Measurements from ENCODE around the gene SMIM22.

SMIM22 gene

GRCh38 chr16:4752351-4753100, 42.6 kb upstream of the SMIM22 start:
- H3K9me3 ChIP-seq (ENCODE audit: low read depth, low read length), result no peaks in the 10 kb centered on the region
- TF ChIP-seq FOXP2 (optimal IDR thresholded peaks at IDR 0.05; ENCODE audit: control extremely low read depth, extremely low read length, insufficient read depth), result no peak
- no peak overlapping the region for H3K4me3 ChIP-seq
- H3K27ac ChIP-seq, result no peak overlapping the region
- H3K36me3 ChIP-seq (ENCODE audit: insufficient read depth, low read length), result peaks cover 32% of the 10 kb centered on the region
- no peak for DNase-seq (ENCODE audit: low read depth, low spot score)
- no peak overlapping the region for H3K9ac ChIP-seq (ENCODE audit: insufficient read length)

- H3K36me3 ChIP-seq (ENCODE audit: insufficient read depth, low read length), result peaks cover 32% of the 10 kb centered on the region
- no peak overlapping the region for H3K4me3 ChIP-seq
- H3K9me3 ChIP-seq (ENCODE audit: low read depth, low read length), result no peaks in the 10 kb centered on the region
Observed at GRCh38 chr16:4753227-4753626, 41.9 kb upstream of the SMIM22 start.

GRCh38 chr16:4754865-4755264, 40.3 kb upstream of the SMIM22 start:
- no peak overlapping the region for H3K9ac ChIP-seq (ENCODE audit: insufficient read length)
- H3K4me3 ChIP-seq, result no peak overlapping the region
- no peaks in the 10 kb centered on the region for H3K9me3 ChIP-seq (ENCODE audit: low read depth, low read length)
- DNase-seq (ENCODE audit: low read depth, low spot score), result no peak
- peaks cover 48% of the 10 kb centered on the region for H3K36me3 ChIP-seq (ENCODE audit: insufficient read depth, low read length)
- H3K27ac ChIP-seq, result no peak overlapping the region
- TF ChIP-seq POLR2AphosphoS5 (IDR thresholded peaks at IDR 0.05; ENCODE audit: borderline replicate concordance, low read depth, low read length) (no peak), FOXP2 (optimal IDR thresholded peaks at IDR 0.05; ENCODE audit: control extremely low read depth, extremely low read length, insufficient read depth) (no peak), EZH2 (IDR thresholded peaks at IDR 0.05) (no peak)

More at GRCh38 chr16:4753227-4753626, 41.9 kb upstream of the SMIM22 start:
- Histone ChIP-seq H3K27ac (no peak overlapping the region), H3K9ac (ENCODE audit: insufficient read length) (no peak overlapping the region)
- DNase-seq (ENCODE audit: low read depth, low spot score), result no peak
- no peak for TF ChIP-seq FOXP2 (optimal IDR thresholded peaks at IDR 0.05; ENCODE audit: control extremely low read depth, extremely low read length, insufficient read depth)
- TF ChIP-seq EZH2 (IDR thresholded peaks at IDR 0.05), result no peak
- no peak for TF ChIP-seq POLR2AphosphoS5 (IDR thresholded peaks at IDR 0.05; ENCODE audit: borderline replicate concordance, low read depth, low read length)

GRCh38 chr16:4755687-4756086, 39.5 kb upstream of the SMIM22 start:
- DNase-seq (ENCODE audit: low read depth, low spot score), result no peak
- Histone ChIP-seq H3K36me3 (ENCODE audit: insufficient read depth, low read length) (peaks cover 55% of the 10 kb centered on the region), H3K9me3 (ENCODE audit: low read depth, low read length) (no peaks in the 10 kb centered on the region), H3K9ac (ENCODE audit: insufficient read length) (no peak overlapping the region), H3K4me3 (no peak overlapping the region), H3K27ac (no peak overlapping the region)
- TF ChIP-seq FOXP2 (optimal IDR thresholded peaks at IDR 0.05; ENCODE audit: control extremely low read depth, extremely low read length, insufficient read depth) (no peak), POLR2AphosphoS5 (IDR thresholded peaks at IDR 0.05; ENCODE audit: borderline replicate concordance, low read depth, low read length) (no peak), EZH2 (IDR thresholded peaks at IDR 0.05) (no peak)

- Histone ChIP-seq H3K4me3 (no peak overlapping the region), H3K9ac (ENCODE audit: insufficient read length) (no peak overlapping the region), H3K36me3 (ENCODE audit: insufficient read depth, low read length) (peaks cover 55% of the 10 kb centered on the region), H3K27ac (no peak overlapping the region), H3K9me3 (ENCODE audit: low read depth, low read length) (no peaks in the 10 kb centered on the region)
- DNase-seq (ENCODE audit: low read depth, low spot score), result no peak
- no peak for TF ChIP-seq FOXP2 (optimal IDR thresholded peaks at IDR 0.05; ENCODE audit: control extremely low read depth, extremely low read length, insufficient read depth)
- no peak for TF ChIP-seq POLR2AphosphoS5 (IDR thresholded peaks at IDR 0.05; ENCODE audit: borderline replicate concordance, low read depth, low read length)
- no peak for TF ChIP-seq EZH2 (IDR thresholded peaks at IDR 0.05)
Observed at GRCh38 chr16:4760221-4760910, 34.8 kb upstream of the SMIM22 start.

- no peak for TF ChIP-seq FOXP2 (optimal IDR thresholded peaks at IDR 0.05; ENCODE audit: control extremely low read depth, extremely low read length, insufficient read depth)
- TF ChIP-seq POLR2AphosphoS5 (IDR thresholded peaks at IDR 0.05; ENCODE audit: borderline replicate concordance, low read depth, low read length), result no peak
- TF ChIP-seq EZH2 (IDR thresholded peaks at IDR 0.05), result no peak
- peaks cover 46% of the 10 kb centered on the region for H3K36me3 ChIP-seq (ENCODE audit: insufficient read depth, low read length)
- H3K4me3 ChIP-seq, result no peak overlapping the region
- H3K9ac ChIP-seq (ENCODE audit: insufficient read length), result no peak overlapping the region
- no peak for DNase-seq (ENCODE audit: low read depth, low spot score)
- H3K9me3 ChIP-seq (ENCODE audit: low read depth, low read length), result no peaks in the 10 kb centered on the region
- no peak overlapping the region for H3K27ac ChIP-seq
Observed at GRCh38 chr16:4762205-4762604, 33.0 kb upstream of the SMIM22 start.

GRCh38 chr16:4763791-4764190, 31.4 kb upstream of the SMIM22 start:
- H3K4me3 ChIP-seq, result no peak overlapping the region
- H3K9me3 ChIP-seq (ENCODE audit: low read depth, low read length), result no peaks in the 10 kb centered on the region
- H3K36me3 ChIP-seq (ENCODE audit: insufficient read depth, low read length), result peaks cover 40% of the 10 kb centered on the region
- TF ChIP-seq FOXP2 (optimal IDR thresholded peaks at IDR 0.05; ENCODE audit: control extremely low read depth, extremely low read length, insufficient read depth), result no peak
- TF ChIP-seq POLR2AphosphoS5 (IDR thresholded peaks at IDR 0.05; ENCODE audit: borderline replicate concordance, low read depth, low read length), result no peak
- no peak for TF ChIP-seq EZH2 (IDR thresholded peaks at IDR 0.05)
- no peak for DNase-seq (ENCODE audit: low read depth, low spot score)
- no peak overlapping the region for H3K27ac ChIP-seq
- H3K9ac ChIP-seq (ENCODE audit: insufficient read length), result no peak overlapping the region

- peaks cover 23% of the 10 kb centered on the region; the same call in 1 of the 2 replicates for H3K36me3 ChIP-seq (ENCODE audit: insufficient read depth, low read length)
- H3K4me3 ChIP-seq, result peak overlapping the region; percentile 95
- TF ChIP-seq FOXP2 (optimal IDR thresholded peaks at IDR 0.05; ENCODE audit: control extremely low read depth, extremely low read length, insufficient read depth) (no peak), EZH2 (IDR thresholded peaks at IDR 0.05) (no peak), POLR2AphosphoS5 (IDR thresholded peaks at IDR 0.05; ENCODE audit: borderline replicate concordance, low read depth, low read length) (no peak)
- no peak for DNase-seq (ENCODE audit: low read depth, low spot score)
- H3K27ac ChIP-seq, result no peak overlapping the region
- H3K9me3 ChIP-seq (ENCODE audit: low read depth, low read length), result no peaks in the 10 kb centered on the region
- peak overlapping the region; percentile 98 for H3K9ac ChIP-seq (ENCODE audit: insufficient read length)
Observed at GRCh38 chr16:4765511-4766474, 29.4 kb upstream of the SMIM22 start.

Measured in SK-N-MC (cell line).